Heart right ventricle (tissue), 16 donors: ENCODE data around the gene MZT2B. TPM values are rescaled to one million over a fixed set of nuclear protein-coding genes. Genes with fewer than 3 reads are reported as not detected.
"Not testable (repeated sequence)": the region's sequence is repeated elsewhere in the genome, so short reads cannot be mapped to it uniquely, and the experiment has no call there.

Experiments
- ATAC-seq, 8 donors: fragments of 200-7000 bp; cut with Tn5 transposase; one replicate each; pipeline ENCODE4 v1.9.1; 2020; ENCODE audit warnings: mild to moderate bottlenecking in 8 of 8, moderate library complexity in 8 of 8, moderate number of reproducible peaks in 1 of 8
- DNase-seq, 2 donors: peaks; one replicate each; pipeline ENCODE4 v3.0.0-alpha.2; 2020
- H3K27ac ChIP-seq, 10 donors: fragments of 200-600 bp; sonication (generic) in 2 of 10; one replicate each; pipeline versions ENCODE4 v1.5.0 to v1.8.0; 2020 to 2022; ENCODE audit warnings: mild to moderate bottlenecking in 3 of 10
- H3K27me3 ChIP-seq, 7 donors: fragments of 200-600 bp; one replicate each; pipeline ENCODE4 v1.8.0; 2021 to 2022; ENCODE audit warnings: mild to moderate bottlenecking in 2 of 7
- H3K36me3 ChIP-seq, 9 donors: fragments of 200-600 bp; sonication (generic) in 1 of 9; one replicate each; pipeline versions ENCODE4 v1.5.0 to v1.8.0; 2020 to 2022; ENCODE audit warnings: mild to moderate bottlenecking in 2 of 9
- H3K4me1 ChIP-seq, 9 donors: fragments of 200-600 bp; sonication (generic) in 1 of 9; one replicate each; pipeline versions ENCODE4 v1.5.0 to v1.8.0; 2020 to 2022; ENCODE audit warnings: mild to moderate bottlenecking in 4 of 9
- H3K4me3 ChIP-seq, 10 donors: fragments of 200-600 bp; sonication (generic) in 2 of 10; one replicate each; pipeline versions ENCODE4 v1.5.0 to v1.8.0; 2020 to 2022; ENCODE audit warnings: mild to moderate bottlenecking in 7 of 10, moderate library complexity in 2 of 10
- H3K9me3 ChIP-seq, 11 donors: fragments of 200-600 bp in 10 of 11; sonication (generic) in 2 of 11; one replicate each; pipeline versions ENCODE4 v1.5.0 to v1.8.0; 2013 to 2022; ENCODE audit warnings: mild to moderate bottlenecking in 2 of 11, control low read depth in 1 of 11, moderate library complexity in 1 of 11
- WGBS, 2 donors: extraction: QIAGEN DNeasy Blood & Tissue Kit; methylation state at CpG; one replicate each; pipeline ENCODE4 v1.1.7; 2013; ENCODE audit warnings: inconsistent platforms in 1 of 2; 5-methylcytosine and 5-hydroxymethylcytosine counted together
- intact Hi-C, 10 donors: fragments of 100-400 bp; cut with DNase I; formaldehyde crosslinking; loops; one replicate each; pipeline versions ENCODE4 v1.11.1 to v1.14.2; 2022
- polyA plus RNA-seq, 2 donors: library from polyadenylated mRNA; stranded (reverse); fragments of 200-250 nt; gene quantifications; one replicate each; pipeline ENCODE4 v1.2.3, GENCODE V29; 2013
- total RNA-seq, 10 donors: library from RNA; stranded (reverse); fragmentation: NEBNext Ultra II Directional in 3 of 10; extraction: Animal tissue kit (Norgen Biotek cat#: 25700) in 3 of 10; gene quantifications; one replicate each; pipeline versions ENCODE4 v1.2.1 to v1.2.4, GENCODE V29; 2021 to 2023
- TF ChIP-seq, protein P1 (sequence below), 9 donors: fragments of 200-600 bp; sonication (generic) in 2 of 9; IDR thresholded peaks; one replicate each; pipeline versions ENCODE4 v1.5.0 to v1.8.0; 2021 to 2022; ENCODE audit warnings: antibody characterized with exemption in 9 of 9, mild to moderate bottlenecking in 5 of 9, moderate library complexity in 1 of 9
- donor health status: Arrhythmogenic right ventricular cardiomyopathy.
- donor health status: ischemic (EF 13 %, LVEDD 7.1; RV severe dilation, severe dysfunction).
- donor health status: healthy with polysubstance abuse.
- donor health status: DM: no; HTN: yes; CAD: no.
- donor health status: DM: no; HTN: no; CAD: no.
- donor health status: ischemic (EF 25% LVEDD 6.9; RV normal size, moderate dysfunction).
- donor health status: ischemic (EF 25% LVEDD 5.7; RV mildly dilated, moderate dysfunction).
- donor health status: healthy.
- donor health status: DM: yes; HTN: yes; CAD: no.
- donor health status: Ischemic cardiomyopathy.
- donor health status: ischemic (EF 35%, LVEDD 5.7; RV mildly dilated, moderate dysfunction).
- donor health status: nonischemic (EF 11% LVEDD 7.7; RV severe dilation, severe dysfunction).
- donor health status: DM: yes; HTN: yes; CAD: no.
- donor health status: PGD.
- donor health status: ischemic (EF 29% LVEDD 5.4; RV normal size, mild dysfunction).
- donor health status: nonischemic (EF 23%, LVEDD 6.1; RV moderate dilation, normal function).

The MZT2B gene
- total and polyA plus RNA-seq, 12 donors = 297 to 911 (median 420) TPM

DNA sequence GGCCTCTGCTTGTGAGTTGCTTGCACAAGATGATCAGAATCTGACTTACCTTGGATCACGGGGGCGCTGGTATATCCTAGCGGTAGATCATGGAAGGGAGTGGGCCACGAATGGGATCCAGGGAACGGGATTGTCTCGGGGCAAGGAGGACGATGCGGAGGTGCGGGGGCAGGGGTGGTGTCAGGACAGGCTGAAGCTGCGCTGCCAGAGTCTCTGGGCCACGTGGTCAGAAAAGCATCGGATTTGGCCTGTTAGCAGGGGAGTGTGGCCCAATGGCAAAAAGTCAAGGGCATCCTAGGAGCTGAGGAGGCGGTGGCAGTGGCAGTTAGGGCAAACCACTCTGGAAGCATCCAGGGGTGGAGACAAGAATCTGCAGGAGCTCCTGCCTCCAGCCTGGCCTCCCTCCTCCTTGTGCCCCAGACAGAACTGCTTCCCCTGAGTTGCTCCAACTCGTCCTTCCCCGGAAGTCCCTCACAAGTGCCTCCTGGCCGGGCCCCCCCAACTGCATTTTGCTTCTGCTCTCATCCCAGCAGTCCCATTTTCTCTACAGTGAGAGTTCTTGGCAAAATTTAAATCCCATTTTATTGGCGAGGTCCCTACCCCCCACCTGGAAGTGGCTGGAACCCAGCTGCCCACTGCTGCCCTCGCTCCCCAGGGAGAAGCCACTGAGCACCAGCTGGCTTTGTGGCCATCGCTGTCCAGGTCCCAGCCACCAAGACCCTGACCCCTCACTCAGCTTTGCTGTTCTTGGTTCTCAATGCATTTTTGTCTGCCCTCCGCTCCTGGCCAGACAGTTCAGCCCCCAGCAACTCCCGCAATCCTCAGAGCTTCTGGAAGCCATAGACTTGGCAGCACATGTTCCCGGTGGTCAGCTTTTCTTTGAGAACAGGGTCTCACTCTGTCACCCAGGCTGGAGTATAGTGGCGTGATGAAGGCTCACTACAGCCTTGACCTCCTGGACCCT lies 31.6 kb upstream of the MZT2B start:
- peaks cover 0 to 37% (median 9%) of the 10 kb centered on the region in 9 donors for H3K36me3 ChIP-seq
- H3K4me1 ChIP-seq = no peaks in the 10 kb centered on the region
- ATAC-seq (peak in 2 of 8 donors; percentile 4 to 7), DNase-seq (no peak)
- 89 to 91% methylated on average over 23 of the region's 23 CpGs for WGBS, 2 donors
- H3K9me3 ChIP-seq = no peaks in the 10 kb centered on the region
- intact Hi-C loops = loop anchor here in 3 of 10 donors (10.0 kb wide), 1 partner anchor 184 kb away; no protein-coding TSS in a partner anchor
- H3K4me3 ChIP-seq = no peak overlapping the region
- TF ChIP-seq, protein P1, sequence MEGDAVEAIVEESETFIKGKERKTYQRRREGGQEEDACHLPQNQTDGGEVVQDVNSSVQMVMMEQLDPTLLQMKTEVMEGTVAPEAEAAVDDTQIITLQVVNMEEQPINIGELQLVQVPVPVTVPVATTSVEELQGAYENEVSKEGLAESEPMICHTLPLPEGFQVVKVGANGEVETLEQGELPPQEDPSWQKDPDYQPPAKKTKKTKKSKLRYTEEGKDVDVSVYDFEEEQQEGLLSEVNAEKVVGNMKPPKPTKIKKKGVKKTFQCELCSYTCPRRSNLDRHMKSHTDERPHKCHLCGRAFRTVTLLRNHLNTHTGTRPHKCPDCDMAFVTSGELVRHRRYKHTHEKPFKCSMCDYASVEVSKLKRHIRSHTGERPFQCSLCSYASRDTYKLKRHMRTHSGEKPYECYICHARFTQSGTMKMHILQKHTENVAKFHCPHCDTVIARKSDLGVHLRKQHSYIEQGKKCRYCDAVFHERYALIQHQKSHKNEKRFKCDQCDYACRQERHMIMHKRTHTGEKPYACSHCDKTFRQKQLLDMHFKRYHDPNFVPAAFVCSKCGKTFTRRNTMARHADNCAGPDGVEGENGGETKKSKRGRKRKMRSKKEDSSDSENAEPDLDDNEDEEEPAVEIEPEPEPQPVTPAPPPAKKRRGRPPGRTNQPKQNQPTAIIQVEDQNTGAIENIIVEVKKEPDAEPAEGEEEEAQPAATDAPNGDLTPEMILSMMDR (IDR thresholded peaks at IDR 0.05) = no peak
- no peak overlapping the region for H3K27ac ChIP-seq
- H3K27me3 ChIP-seq = peaks cover 0 to 19% (median 3%) of the 10 kb centered on the region in 7 donors

DNA sequence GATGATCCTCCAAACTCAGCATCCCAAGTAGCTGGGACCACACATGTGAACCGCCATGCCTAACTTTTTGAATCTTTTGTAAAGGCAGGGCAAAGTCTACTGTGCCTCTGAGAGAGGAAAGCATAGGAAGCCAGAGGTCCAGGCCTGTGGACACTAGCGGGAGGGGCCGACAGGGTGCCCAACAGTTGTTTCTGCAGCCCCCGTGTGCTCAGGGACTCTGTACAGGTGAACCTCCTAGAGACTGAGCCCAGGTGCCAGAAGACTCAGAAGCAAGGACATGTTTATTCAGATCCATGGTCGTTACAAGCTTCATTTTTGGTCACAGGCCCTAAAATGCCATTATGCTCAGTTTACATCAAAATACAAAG lies 30.9 kb upstream of the MZT2B start:
- H3K4me1 ChIP-seq, H3K4me3 ChIP-seq, H3K27ac ChIP-seq, ATAC-seq, DNase-seq, H3K9me3 ChIP-seq: not testable (repeated sequence)
- Histone ChIP-seq H3K36me3 (peaks cover 0 to 39% (median 9%) of the 10 kb centered on the region in 9 donors), H3K27me3 (peaks cover 0 to 14% (median 0%) of the 10 kb centered on the region in 7 donors)
- intact Hi-C loops = loop anchor here in 3 of 10 donors (10.0 kb wide), 1 partner anchor 184 kb away; no protein-coding TSS in a partner anchor
- 71 to 74% methylated on average over 5 of the region's 5 CpGs for WGBS, 2 donors

DNA sequence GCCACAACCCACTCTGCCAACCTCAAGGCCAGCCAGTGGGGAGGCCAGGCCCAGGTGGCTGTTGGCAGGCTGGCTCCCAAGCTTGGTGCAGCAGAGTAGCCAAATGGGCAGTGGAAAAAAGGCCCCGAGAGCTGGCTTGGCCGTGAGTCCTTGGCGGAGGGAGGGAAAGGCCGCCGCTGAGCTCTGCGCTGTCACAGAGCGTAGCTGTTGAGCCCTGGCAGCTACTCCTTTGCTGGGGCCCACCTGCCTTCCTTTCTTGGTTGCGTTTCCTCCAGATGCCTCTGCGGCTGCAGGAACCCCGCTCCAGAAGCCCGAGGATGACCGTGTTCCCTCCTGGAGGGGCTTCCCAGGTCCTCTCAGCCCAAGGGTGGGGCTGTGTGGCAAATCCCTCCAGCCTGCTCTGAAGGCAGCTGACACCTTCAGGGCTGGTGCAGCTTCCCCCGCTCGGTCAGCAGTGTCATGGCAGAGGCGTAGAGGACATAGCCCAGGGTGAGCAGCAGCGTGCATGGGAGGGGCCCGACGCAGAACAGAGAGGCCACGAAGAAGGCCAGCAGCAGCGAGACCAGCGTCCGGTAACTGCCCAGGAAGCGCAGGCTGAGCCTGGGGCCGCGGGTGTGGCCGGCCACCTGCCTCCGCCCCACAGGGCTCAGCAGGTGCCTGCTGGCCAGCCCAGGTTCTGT lies 29.8 kb upstream of the MZT2B start:
- 91 to 95% methylated on average over 19 to 26 of the region's 27 CpGs for WGBS, 2 donors

DNA sequence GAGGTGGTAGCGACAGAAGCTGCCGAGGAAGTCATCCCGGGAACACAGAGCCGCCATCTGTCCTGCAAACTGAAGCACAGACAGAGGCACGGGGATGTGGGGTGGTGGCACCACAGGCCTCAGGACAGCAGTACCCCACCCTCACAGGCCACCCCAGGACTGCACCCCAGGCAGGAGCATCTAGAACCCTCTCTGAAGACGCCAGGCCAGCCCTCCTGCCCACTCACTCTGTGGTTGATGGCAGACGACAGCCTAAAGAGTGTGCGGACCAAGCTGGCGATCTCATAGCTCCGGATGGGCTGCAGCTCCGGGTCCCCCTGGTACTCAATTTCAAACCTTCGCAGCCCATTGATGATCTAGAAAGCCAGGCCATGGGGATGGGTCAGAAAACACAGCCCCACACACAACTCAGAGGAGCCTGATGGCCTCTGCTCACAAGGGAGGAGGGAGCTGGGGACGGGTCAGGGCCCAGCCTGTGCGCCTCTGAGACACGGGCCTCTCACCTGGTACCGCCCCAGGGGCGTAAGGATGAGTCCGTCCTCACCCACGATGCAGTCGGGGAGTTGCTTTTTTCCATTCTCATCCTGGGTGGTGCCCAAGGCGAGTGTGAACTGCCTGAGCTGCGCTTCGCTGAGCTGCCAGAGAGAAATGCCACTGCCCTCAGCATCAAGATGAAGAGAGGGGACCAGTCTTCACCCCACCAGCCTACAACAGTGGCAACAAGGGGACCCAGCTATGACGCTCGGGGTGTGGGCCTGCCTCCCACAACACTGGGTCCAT lies 29.1 kb upstream of the MZT2B start:
- Histone ChIP-seq H3K4me3 (no peak overlapping the region), H3K27ac (no peak overlapping the region), H3K4me1 (no peaks in the 10 kb centered on the region), H3K36me3 (peaks cover 0 to 43% (median 9%) of the 10 kb centered on the region in 9 donors), H3K27me3 (no peaks in the 10 kb centered on the region), H3K9me3 (no peaks in the 10 kb centered on the region)
- 93 to 94% methylated on average over 25 of the region's 25 CpGs for WGBS, 2 donors
- intact Hi-C loops = loop anchor here in 3 of 10 donors (10.0 kb wide), 1 partner anchor 182 kb away; no protein-coding TSS in a partner anchor
- DNase-seq (no peak), ATAC-seq (no peak)
- TF ChIP-seq, protein P1 (IDR thresholded peaks at IDR 0.05) = no peak

More for the DNA sequence above, 29.8 kb upstream of the MZT2B start:
- not testable (repeated sequence) for DNase-seq, H3K4me3 ChIP-seq, H3K27me3 ChIP-seq, H3K27ac ChIP-seq, H3K9me3 ChIP-seq, H3K4me1 ChIP-seq, ATAC-seq
- peaks cover 0 to 40% (median 9%) of the 10 kb centered on the region in 9 donors for H3K36me3 ChIP-seq
- intact Hi-C loops = loop anchor here in 3 of 10 donors (10.0 kb wide), 1 partner anchor 183 kb away; no protein-coding TSS in a partner anchor

DNA sequence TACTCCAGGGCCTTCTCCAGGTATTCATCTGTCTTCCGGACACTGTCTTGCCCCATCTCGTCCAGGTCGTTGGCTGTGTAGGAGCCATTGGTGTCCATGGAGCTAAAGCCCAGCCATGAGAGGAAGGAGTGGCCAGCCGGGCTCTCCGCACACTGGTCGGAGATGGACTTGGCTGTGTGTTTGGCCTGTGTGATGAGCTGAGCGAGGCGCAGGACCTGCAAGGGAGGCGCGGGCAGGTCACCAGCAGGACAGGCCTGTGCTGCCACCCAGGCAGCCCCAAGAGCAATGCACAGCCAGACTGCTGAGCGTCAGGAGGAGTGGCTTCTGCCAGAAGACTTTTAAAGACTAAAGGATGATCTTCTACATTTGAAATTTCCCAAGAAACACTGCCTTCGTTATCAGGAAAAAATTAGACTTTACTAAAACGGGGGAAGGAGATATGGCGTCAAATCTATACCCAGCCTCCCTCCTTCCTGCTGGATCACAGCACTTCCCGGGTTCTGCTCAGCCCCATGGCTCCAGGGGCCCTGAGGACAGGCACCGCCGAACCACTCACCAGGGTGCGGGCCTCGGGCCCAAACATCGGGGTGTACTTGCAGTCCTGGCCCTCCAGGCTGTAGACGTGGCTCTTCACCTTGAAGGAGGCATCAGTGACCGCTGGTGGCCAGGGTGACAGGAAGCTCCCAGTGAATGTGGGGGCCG lies 28.2 kb upstream of the MZT2B start:
- H3K27ac ChIP-seq, H3K4me3 ChIP-seq, H3K27me3 ChIP-seq, DNase-seq, H3K4me1 ChIP-seq, H3K9me3 ChIP-seq, ATAC-seq: not testable (repeated sequence)
- H3K36me3 ChIP-seq = peaks cover 0 to 50% (median 9%) of the 10 kb centered on the region in 9 donors
- 94% methylated on average over 21 of the region's 23 CpGs for WGBS, 2 donors
- intact Hi-C loops = loop anchor here in 3 of 10 donors (10.0 kb wide), 1 partner anchor 181 kb away; no protein-coding TSS in a partner anchor

DNA sequence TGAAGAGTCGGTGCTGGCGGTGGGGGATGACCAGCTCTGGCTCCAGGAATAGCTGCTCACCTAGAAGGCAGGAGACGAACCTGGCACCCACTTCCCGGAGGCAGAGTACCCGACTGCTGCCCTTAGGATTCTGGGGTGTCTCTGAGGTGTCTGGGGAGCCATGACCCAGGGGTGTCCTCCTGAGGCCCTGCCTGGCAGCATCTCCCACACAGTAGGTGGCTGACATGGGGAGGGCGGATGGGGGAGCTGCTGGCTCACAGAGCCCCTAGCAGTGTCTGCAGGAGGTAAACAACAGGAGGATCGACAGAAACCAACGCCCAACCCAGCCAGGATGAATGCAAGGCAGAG lies 27.7 kb upstream of the MZT2B start:
- not testable (repeated sequence) for H3K27ac ChIP-seq, H3K27me3 ChIP-seq, H3K9me3 ChIP-seq, ATAC-seq, H3K4me1 ChIP-seq, H3K4me3 ChIP-seq, DNase-seq
- peaks cover 0 to 56% (median 9%) of the 10 kb centered on the region in 9 donors for H3K36me3 ChIP-seq
- intact Hi-C loops = loop anchor here in 3 of 10 donors (10.0 kb wide), 1 partner anchor 180 kb away; no protein-coding TSS in a partner anchor
- WGBS, 2 donors = 96 to 97% methylated on average over 5 to 8 of the region's 8 CpGs
